IPS-20b (cell line): ENCODE measurements around the gene SEL1L3.

ENCODE experiments used
- H3K27ac ChIP-seq: one replicate; pipeline ENCODE4 v1.5.1; 2013; ENCODE audit warnings: low read length
- H3K27me3 ChIP-seq: 2 replicates; pipeline ENCODE4 v1.6.1; 2013; ENCODE audit warnings: mild to moderate bottlenecking, low read length, inconsistent platforms; ENCODE audit not compliant: insufficient read depth
- H3K36me3 ChIP-seq: 2 replicates; pipeline ENCODE4 v1.6.1; 2013; ENCODE audit warnings: low read depth, mild to moderate bottlenecking, inconsistent platforms, low read length, moderate library complexity; ENCODE audit not compliant: insufficient read depth
- H3K4me1 ChIP-seq: 2 replicates; pipeline ENCODE4 v1.6.1; 2013; ENCODE audit warnings: mild to moderate bottlenecking, control low read depth, inconsistent platforms, low read length, moderate library complexity; ENCODE audit not compliant: insufficient read depth
- H3K4me3 ChIP-seq: 2 replicates; pipeline ENCODE4 v1.5.1; 2013; ENCODE audit warnings: mild to moderate bottlenecking, low read length, inconsistent platforms
- H3K9ac ChIP-seq: 2 replicates; pipeline ENCODE4 v1.6.1; 2013; ENCODE audit warnings: low read depth, mild to moderate bottlenecking, inconsistent platforms, low read length, moderate library complexity
- H3K9me3 ChIP-seq: 2 replicates; pipeline ENCODE4 v1.6.1; 2013; ENCODE audit warnings: mild to moderate bottlenecking, low read depth, low read length, inconsistent platforms; ENCODE audit not compliant: insufficient read depth

The SEL1L3 gene

GRCh38 chr4:25861280-25861950 is 1.4 kb downstream of the SEL1L3 start:
- peaks cover 36% of the 10 kb centered on the region for H3K4me1 ChIP-seq
- no peak overlapping the region for H3K27ac ChIP-seq
- peak overlapping the region; percentile 80; the same call in 1 of the 2 replicates for H3K9ac ChIP-seq
- no peaks in the 10 kb centered on the region for H3K36me3 ChIP-seq
- H3K9me3 ChIP-seq: no peaks in the 10 kb centered on the region
- H3K27me3 ChIP-seq: peaks cover 40% of the 10 kb centered on the region
- peak overlapping the region; percentile 87 for H3K4me3 ChIP-seq

- no peaks in the 10 kb centered on the region for H3K9me3 ChIP-seq
- H3K27ac ChIP-seq: no peak overlapping the region
- peaks cover 36% of the 10 kb centered on the region for H3K4me1 ChIP-seq
- H3K36me3 ChIP-seq: no peaks in the 10 kb centered on the region
- H3K27me3 ChIP-seq: peaks cover 40% of the 10 kb centered on the region
- H3K4me3 ChIP-seq: peak overlapping the region; percentile 87; the same call in 1 of the 2 replicates
- no peak overlapping the region; the same call in 1 of the 2 replicates for H3K9ac ChIP-seq
Observed at GRCh38 chr4:25860586-25861279, 2.1 kb downstream of the SEL1L3 start.

DNA sequence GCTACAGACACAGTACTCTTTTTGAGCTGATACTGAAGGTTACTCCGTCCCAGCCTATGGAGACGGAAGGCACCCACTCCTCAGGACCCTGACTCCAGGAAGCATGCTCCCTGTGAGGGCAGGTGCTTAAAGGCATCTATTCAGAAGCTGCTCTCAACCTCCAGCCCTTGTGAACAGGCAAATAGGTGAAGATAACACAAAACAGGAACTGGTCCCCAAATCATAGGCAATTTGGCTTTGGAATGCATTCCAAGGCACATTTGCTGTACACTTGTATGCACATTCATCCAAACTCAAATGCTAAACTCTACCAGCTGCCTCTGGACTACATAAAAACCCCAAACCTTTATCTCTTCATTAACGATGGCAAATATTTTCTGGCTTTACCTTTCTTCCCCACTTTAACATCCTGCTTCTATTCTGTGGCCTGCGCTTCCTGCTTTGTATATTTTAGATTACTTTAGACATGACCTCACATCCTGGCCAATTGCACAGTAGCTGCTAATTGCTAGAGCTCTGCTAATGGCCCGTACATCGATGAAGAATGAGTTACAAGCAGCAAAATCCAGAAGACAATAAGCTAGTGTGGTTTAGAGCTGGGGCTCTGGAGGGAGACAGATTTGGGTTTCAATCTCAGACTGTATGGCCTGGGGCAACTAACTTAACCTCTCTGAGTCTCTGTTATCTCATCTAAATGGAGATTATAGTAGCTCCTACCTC is 3.2 kb downstream of the SEL1L3 start:
- Histone ChIP-seq H3K4me3 (no peak overlapping the region), H3K27me3 (peaks cover 31% of the 10 kb centered on the region), H3K36me3 (no peaks in the 10 kb centered on the region), H3K9me3 (no peaks in the 10 kb centered on the region), H3K27ac (no peak overlapping the region), H3K9ac (no peak overlapping the region), H3K4me1 (peaks cover 29% of the 10 kb centered on the region)

DNA sequence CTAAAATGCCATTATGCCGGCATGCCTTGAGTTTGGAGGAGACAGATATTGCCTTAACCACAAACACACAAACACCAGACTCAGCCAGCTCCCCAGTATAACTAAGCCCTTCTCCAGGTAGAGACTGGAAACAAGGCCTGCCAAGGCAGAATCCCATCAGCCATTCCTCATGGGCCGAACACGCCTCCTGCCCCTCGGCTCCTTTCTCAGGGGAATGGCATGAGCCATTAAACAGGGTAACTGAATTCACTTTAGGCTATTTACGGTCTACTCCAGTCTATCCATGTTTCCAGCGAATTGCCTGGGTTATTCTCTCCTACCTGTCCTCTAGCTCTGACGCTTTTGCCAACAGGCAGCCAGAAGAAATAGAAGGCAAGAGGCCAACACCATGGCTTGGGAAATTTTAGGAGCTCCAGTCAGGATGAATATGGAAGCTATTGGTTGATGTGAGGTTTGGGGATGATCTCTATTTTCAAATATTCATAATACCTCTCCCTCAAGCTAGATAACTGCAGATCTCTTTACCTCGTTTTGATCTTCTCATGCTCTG is 4.9 kb downstream of the SEL1L3 start:
- peaks cover 23% of the 10 kb centered on the region for H3K4me1 ChIP-seq

GRCh38 chr4:25857403-25857802 is 5.4 kb downstream of the SEL1L3 start:
- Histone ChIP-seq H3K36me3 (no peaks in the 10 kb centered on the region), H3K27ac (no peak overlapping the region), H3K9me3 (no peaks in the 10 kb centered on the region), H3K9ac (no peak overlapping the region), H3K27me3 (peaks cover 16% of the 10 kb centered on the region), H3K4me1 (peaks cover 23% of the 10 kb centered on the region), H3K4me3 (no peak overlapping the region)

More for the DNA sequence above, 4.9 kb downstream of the SEL1L3 start:
- H3K9ac ChIP-seq: no peak overlapping the region
- peaks cover 16% of the 10 kb centered on the region for H3K27me3 ChIP-seq
- no peak overlapping the region for H3K27ac ChIP-seq
- no peaks in the 10 kb centered on the region for H3K9me3 ChIP-seq
- H3K4me3 ChIP-seq: no peak overlapping the region
- H3K36me3 ChIP-seq: no peaks in the 10 kb centered on the region

- Histone ChIP-seq H3K27ac (no peak overlapping the region), H3K9me3 (no peaks in the 10 kb centered on the region), H3K9ac (no peak overlapping the region), H3K4me1 (peaks cover 23% of the 10 kb centered on the region), H3K4me3 (no peak overlapping the region), H3K36me3 (no peaks in the 10 kb centered on the region), H3K27me3 (peaks cover 13% of the 10 kb centered on the region)
Observed at GRCh38 chr4:25856756-25857155, 6.0 kb downstream of the SEL1L3 start.

DNA sequence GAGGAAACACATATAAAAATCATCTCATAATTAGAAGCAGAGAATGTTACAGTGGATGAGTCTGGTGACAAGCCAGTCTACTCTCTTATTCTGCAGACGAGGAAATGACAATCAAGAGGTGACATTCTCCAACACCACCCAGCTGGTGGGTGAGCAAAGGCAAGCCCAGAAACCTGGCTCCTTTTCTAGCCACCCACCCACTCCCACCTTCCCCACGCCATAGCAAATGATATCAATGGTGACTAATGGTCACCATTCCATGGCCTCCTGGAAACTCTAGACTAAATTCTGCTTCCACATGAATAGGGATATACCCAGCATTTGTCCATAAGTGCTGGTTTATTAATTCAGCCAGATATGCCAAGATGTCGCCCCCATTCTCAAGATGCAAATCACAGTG is 10.7 kb downstream of the SEL1L3 start:
- no peaks in the 10 kb centered on the region for H3K27me3 ChIP-seq
- no peak overlapping the region for H3K27ac ChIP-seq
- no peak overlapping the region for H3K4me3 ChIP-seq
- no peaks in the 10 kb centered on the region for H3K9me3 ChIP-seq
- H3K4me1 ChIP-seq: peaks cover 1% of the 10 kb centered on the region; the same call in 1 of the 2 replicates
- H3K36me3 ChIP-seq: peaks cover 4% of the 10 kb centered on the region; the same call in 1 of the 2 replicates
- H3K9ac ChIP-seq: no peak overlapping the region

GRCh38 chr4:25847329-25847728 is 15.5 kb downstream of the SEL1L3 start:
- Histone ChIP-seq H3K9me3 (no peaks in the 10 kb centered on the region), H3K27ac (no peak overlapping the region), H3K4me3 (no peak overlapping the region), H3K27me3 (no peaks in the 10 kb centered on the region), H3K36me3 (peaks cover 7% of the 10 kb centered on the region; the same call in 1 of the 2 replicates), H3K4me1 (peaks cover 13% of the 10 kb centered on the region; the same call in 1 of the 2 replicates), H3K9ac (no peak overlapping the region)

GRCh38 chr4:25845841-25846653 is 16.7 kb downstream of the SEL1L3 start:
- Histone ChIP-seq H3K4me3 (peak overlapping the region; percentile 36; the same call in 1 of the 2 replicates), H3K9ac (no peak overlapping the region), H3K36me3 (peaks cover 7% of the 10 kb centered on the region; the same call in 1 of the 2 replicates), H3K4me1 (peaks cover 13% of the 10 kb centered on the region; the same call in 1 of the 2 replicates), H3K9me3 (no peaks in the 10 kb centered on the region), H3K27ac (no peak overlapping the region), H3K27me3 (no peaks in the 10 kb centered on the region)

DNA sequence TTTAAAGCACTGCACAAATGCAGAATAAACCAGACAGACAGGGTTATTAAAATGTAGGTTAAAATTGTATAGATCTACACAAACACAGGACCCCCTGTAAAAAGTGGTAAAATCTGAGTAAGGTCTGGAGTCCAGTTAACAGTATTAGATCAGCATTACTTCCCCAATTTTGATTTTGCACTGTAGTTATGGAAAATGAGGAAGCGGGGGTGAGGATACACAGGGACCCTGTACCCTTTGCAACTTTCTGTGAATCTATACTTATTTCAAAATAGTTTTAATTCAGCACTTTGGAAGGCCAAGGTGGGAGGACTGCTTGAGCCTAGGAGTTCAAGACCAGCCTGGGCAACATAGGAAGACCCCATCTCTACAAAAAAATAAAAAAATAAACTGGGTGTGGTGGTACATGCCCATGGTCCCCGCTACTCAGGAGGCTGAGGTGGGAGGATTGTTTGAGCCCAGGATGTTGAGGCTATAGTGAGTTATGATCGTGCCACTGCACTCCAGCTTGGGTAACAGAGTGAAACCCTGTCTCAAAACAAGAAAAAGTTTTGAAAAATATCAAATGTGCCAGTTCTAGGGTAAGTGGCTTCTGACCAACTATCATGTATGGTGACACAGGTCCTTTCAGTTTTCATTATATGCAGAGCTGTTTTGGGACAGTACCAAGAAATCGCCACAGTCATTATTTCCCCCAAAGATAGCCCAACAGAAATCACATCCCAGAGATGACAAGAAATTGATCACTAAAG is 17.7 kb downstream of the SEL1L3 start:
- Histone ChIP-seq H3K36me3 (peaks cover 7% of the 10 kb centered on the region; the same call in 1 of the 2 replicates), H3K4me3 (peak overlapping the region; percentile 36; the same call in 1 of the 2 replicates), H3K27ac (no peak overlapping the region), H3K9ac (no peak overlapping the region), H3K4me1 (peaks cover 13% of the 10 kb centered on the region; the same call in 1 of the 2 replicates), H3K9me3 (no peaks in the 10 kb centered on the region), H3K27me3 (no peaks in the 10 kb centered on the region)
